Measurements from ENCODE around the gene BNC2.

The BNC2 gene

GRCh38 chr9:16824545-16825330 is 45.7 kb downstream of the BNC2 start:
- Histone ChIP-seq H3K4me3 (no peak overlapping the region), H3K27ac (peak overlapping the region in 9 of 21 experiments; percentile 19 to 63 (median 38))

- H3K4me3 ChIP-seq: no peak overlapping the region
- peak overlapping the region in 2 of 21 experiments; percentile 50 to 55 for H3K27ac ChIP-seq
Measured at GRCh38 chr9:16823906-16824305, 46.6 kb downstream of the BNC2 start.

- Histone ChIP-seq H3K4me3 (no peak overlapping the region), H3K27ac (no peak overlapping the region)
Measured at GRCh38 chr9:16821344-16821743, 49.1 kb downstream of the BNC2 start.

GRCh38 chr9:16817514-16817913 is 53.0 kb downstream of the BNC2 start:
- no peak overlapping the region for H3K27ac ChIP-seq
- no peak overlapping the region for H3K4me3 ChIP-seq

- Histone ChIP-seq H3K27ac (no peak overlapping the region), H3K4me3 (no peak overlapping the region)
Measured at GRCh38 chr9:16817002-16817401, 53.5 kb downstream of the BNC2 start.

- H3K4me3 ChIP-seq: no peak overlapping the region
- no peak overlapping the region for H3K27ac ChIP-seq
Measured at GRCh38 chr9:16816011-16816410, 54.5 kb downstream of the BNC2 start.

- H3K4me3 ChIP-seq: no peak overlapping the region
- H3K27ac ChIP-seq: no peak overlapping the region
Measured at GRCh38 chr9:16815079-16815478, 55.4 kb downstream of the BNC2 start.

- no peak overlapping the region for H3K27ac ChIP-seq
- no peak overlapping the region for H3K4me3 ChIP-seq
Measured at GRCh38 chr9:16813838-16814237, 56.6 kb downstream of the BNC2 start.

- Histone ChIP-seq H3K4me3 (no peak overlapping the region), H3K27ac (no peak overlapping the region)
Measured at GRCh38 chr9:16811987-16812685, 58.3 kb downstream of the BNC2 start.

- H3K27ac ChIP-seq: no peak overlapping the region
- no peak overlapping the region for H3K4me3 ChIP-seq
Measured at GRCh38 chr9:16809912-16810610, 60.4 kb downstream of the BNC2 start.

GRCh38 chr9:16806674-16807073 is 63.8 kb downstream of the BNC2 start:
- Histone ChIP-seq H3K4me3 (no peak overlapping the region), H3K27ac (no peak overlapping the region)

GRCh38 chr9:16803648-16804047 is 66.8 kb downstream of the BNC2 start:
- Histone ChIP-seq H3K27ac (no peak overlapping the region), H3K4me3 (no peak overlapping the region)

GRCh38 chr9:16801871-16802466 is 68.5 kb downstream of the BNC2 start:
- H3K4me3 ChIP-seq: no peak overlapping the region
- H3K27ac ChIP-seq: no peak overlapping the region

- H3K4me3 ChIP-seq: no peak overlapping the region
- peak overlapping the region in 1 of 21 experiments; percentile 66 for H3K27ac ChIP-seq
Measured at GRCh38 chr9:16796304-16796825, 74.1 kb downstream of the BNC2 start.

GRCh38 chr9:16794871-16795639 is 75.4 kb downstream of the BNC2 start:
- Histone ChIP-seq H3K27ac (peak overlapping the region in 8 of 21 experiments; percentile 9 to 66 (median 31)), H3K4me3 (no peak overlapping the region)

- H3K27ac ChIP-seq: peak overlapping the region in 1 of 21 experiments; percentile 27
- no peak overlapping the region for H3K4me3 ChIP-seq
Measured at GRCh38 chr9:16794103-16794502, 76.4 kb downstream of the BNC2 start.

GRCh38 chr9:16787724-16788123 is 82.7 kb downstream of the BNC2 start:
- Histone ChIP-seq H3K4me3 (no peak overlapping the region), H3K27ac (no peak overlapping the region)

GRCh38 chr9:16784002-16784401 is 86.5 kb downstream of the BNC2 start:
- Histone ChIP-seq H3K4me3 (no peak overlapping the region), H3K27ac (no peak overlapping the region)

- Histone ChIP-seq H3K4me3 (no peak overlapping the region), H3K27ac (no peak overlapping the region)
Measured at GRCh38 chr9:16782490-16782889, 88.0 kb downstream of the BNC2 start.
